Endothelial cell of umbilical vein (primary cell): ENCODE data around the gene UGCG. TPM values are rescaled to one million over a fixed set of nuclear protein-coding genes. Genes with fewer than 3 reads are reported as not detected.

Experiments
- BruUV-seq: library from RNA; stranded (reverse); fragments of 400-500 nt; replicated peaks from 2 replicates; lab custom pipeline; 2021; lab: Mats Ljungman, UMichigan
- CTCF ChIA-PET: fragments of 300-600, 350-600 bp; sonication (Branson Sonifier 250); formaldehyde crosslinking; loops from one replicate; lab custom pipeline; 2021; ENCODE audit warnings: antibody characterized with exemption, inconsistent platforms; lab: Charles Lee
- POLR2A ChIA-PET: fragments of 300-600, 350-600 bp; sonication (Branson Sonifier 250); formaldehyde crosslinking; loops from one replicate; lab custom pipeline; 2021; ENCODE audit warnings: antibody characterized with exemption, inconsistent platforms; lab: Charles Lee
- DNase-seq: peaks from one replicate; pipeline ENCODE4 v3.0.0-alpha.2; 2011; ENCODE audit warnings: low read depth, low spot score
- FAIRE-seq: peaks from 2 replicates; lab custom pipeline; 2011; peaks lifted over from hg19 to GRCh38; lab: Jason Lieb, UNC
- H2AFZ ChIP-seq: 2 replicates; pipeline ENCODE4 v1.6.0; 2012; ENCODE audit warnings: low read depth, low read length, control low read depth, inconsistent platforms
- H3K27ac ChIP-seq: 2 replicates; pipeline ENCODE4 v1.5.1; 2011; ENCODE audit warnings: low read depth, mild to moderate bottlenecking, control low read depth, low read length, moderate library complexity; ENCODE audit not compliant: insufficient read depth
- H3K27me3 ChIP-seq, 2 experiments: 2 replicates each; pipeline versions ENCODE4 v1.6.0 to v1.6.1; 2011; ENCODE audit warnings: low read length in 2 of 2, mixed read lengths in 1 of 2; ENCODE audit not compliant: control insufficient read depth in 2 of 2, insufficient read depth in 2 of 2
- H3K36me3 ChIP-seq, 2 experiments: 2 replicates in 1 of 2; 3 replicates in 1 of 2; pipeline ENCODE4 v1.5.1; 2011; ENCODE audit warnings: low read length in 2 of 2, mild to moderate bottlenecking in 1 of 2, moderate library complexity in 1 of 2; ENCODE audit not compliant: control insufficient read depth in 2 of 2, insufficient read depth in 2 of 2; ENCODE audit errors: extremely low read depth in 1 of 2
- H3K4me1 ChIP-seq: 3 replicates; pipeline ENCODE4 v1.5.1; 2011; ENCODE audit warnings: mild to moderate bottlenecking, low read length; ENCODE audit not compliant: control insufficient read depth, insufficient read depth; ENCODE audit errors: extremely low read depth
- H3K4me2 ChIP-seq: 2 replicates; pipeline ENCODE4 v1.6.1; 2011; ENCODE audit warnings: low read length, control low read depth, mixed read lengths; ENCODE audit not compliant: insufficient read depth
- H3K4me3 ChIP-seq, 3 experiments: fragments of 200-600 bp in 1 of 3; sonication (generic), shearing (Covaris generic) in 1 of 3; replicated peaks in 1 of 3; 2 replicates each; pipeline ENCODE4 v1.5.1; 2011 to 2016; ENCODE audit warnings: control low read depth in 3 of 3, low read length in 3 of 3, mild to moderate bottlenecking in 2 of 3, inconsistent platforms in 1 of 3, low read depth in 1 of 3, moderate library complexity in 1 of 3; ENCODE audit not compliant: insufficient read depth in 1 of 3
- H3K79me2 ChIP-seq: 2 replicates; pipeline ENCODE4 v1.6.0; 2012; ENCODE audit warnings: low read length, inconsistent platforms; ENCODE audit not compliant: control insufficient read depth, insufficient read depth
- H3K9ac ChIP-seq: replicated peaks from 2 replicates; pipeline ENCODE3; 2011; ENCODE audit warnings: low read length, control low read depth; ENCODE audit not compliant: insufficient read depth; ENCODE audit errors: extremely low read depth
- H3K9me1 ChIP-seq: replicated peaks from 3 replicates; pipeline ENCODE4 v1.6.0; 2011; ENCODE audit warnings: mild to moderate bottlenecking, low read length; ENCODE audit not compliant: control insufficient read depth, insufficient read depth; ENCODE audit errors: extremely low read depth
- H3K9me3 ChIP-seq: replicated peaks from 2 replicates; pipeline ENCODE4 v1.5.1; 2012; ENCODE audit warnings: low read length, inconsistent platforms; ENCODE audit not compliant: control insufficient read depth, insufficient read depth
- H4K20me1 ChIP-seq: replicated peaks from 2 replicates; pipeline ENCODE3; 2011; ENCODE audit warnings: mild to moderate bottlenecking, low read length; ENCODE audit not compliant: control insufficient read depth, insufficient read depth; ENCODE audit errors: extremely low read depth
- CTCF ChIP-seq, 2 donors: IDR thresholded peaks; 1 replicate in 1 of 2; 2 replicates in 1 of 2; pipeline ENCODE4 v1.5.1; 2011; ENCODE audit warnings: low read length in 2 of 2, mild to moderate bottlenecking in 2 of 2, moderate library complexity in 2 of 2, control low read depth in 1 of 2, inconsistent platforms in 1 of 2, low read depth in 1 of 2; ENCODE audit not compliant: insufficient read depth in 1 of 2; ENCODE audit errors: extremely low read depth in 1 of 2
- GATA2 ChIP-seq: IDR thresholded peaks from 2 replicates; pipeline ENCODE4 v1.7.0; 2011; ENCODE audit warnings: low read depth, mild to moderate bottlenecking, moderate library complexity, mixed read lengths, low read length; ENCODE audit not compliant: insufficient read length, insufficient read depth
- JUN ChIP-seq: IDR thresholded peaks from 2 replicates; pipeline ENCODE4 v1.6.1; 2011; ENCODE audit warnings: borderline replicate concordance, low read depth; ENCODE audit not compliant: insufficient read length, insufficient read depth
- MAX ChIP-seq: IDR thresholded peaks from 2 replicates; pipeline ENCODE4 v1.6.1; 2011; ENCODE audit not compliant: insufficient read depth, insufficient read length
- MYC ChIP-seq: IDR thresholded peaks from one replicate; pipeline ENCODE4 v1.6.1; 2011; ENCODE audit warnings: mild to moderate bottlenecking, low read depth, low read length
- POLR2AphosphoS5 ChIP-seq: IDR thresholded peaks from 2 replicates; pipeline ENCODE4 v1.6.1; 2012; ENCODE audit warnings: low read depth, mild to moderate bottlenecking, control low read depth, low read length, moderate library complexity; ENCODE audit not compliant: insufficient read depth
- dilution Hi-C: fragments of 300-500 bp; cut with MboI; formaldehyde crosslinking; loops from one replicate; pipeline ENCODE4 v1.15.0; 2019; ENCODE audit warnings: low sequenced_read_pairs; ENCODE audit not compliant: extremely low pct_ligation_motif_present
- intact Hi-C: fragments of 100-400 bp; cut with micrococcal nuclease; formaldehyde crosslinking; loops from one replicate; pipeline ENCODE4 v1.10.0; 2022
- polyA plus RNA-seq, 4 experiments: library from polyadenylated mRNA; depleted of rRNA in 3 of 4; stranded (reverse) in 3 of 4; unstranded in 1 of 4; fragments of >200 nt; gene quantifications; 2 replicates each; pipeline versions ENCODE4 v1.2.1 to v1.2.3, GENCODE V29; 2011 to 2012; ENCODE audit warnings: missing spikeins in 1 of 4
- total RNA-seq: library from RNA; stranded (reverse); gene quantifications from 2 replicates; pipeline ENCODE4 v1.2.3, GENCODE V29; 2021

The UGCG gene
- total and polyA plus RNA-seq, 2 donors (not counting 3 experiments of a cell fraction or from before 2014, with no cell fraction given): 28.5 to 38.5 TPM

- Histone ChIP-seq H3K9ac (no peak overlapping the region), H3K4me1 (no peaks in the 10 kb centered on the region), H3K27ac (no peak overlapping the region), H3K9me1 (no peaks in the 10 kb centered on the region), H3K36me3 (no peaks in the 10 kb centered on the region), H3K4me3 (no peak overlapping the region), H2AFZ (no peak overlapping the region), H3K79me2 (no peaks in the 10 kb centered on the region), H3K27me3 (no peaks in the 10 kb centered on the region), H4K20me1 (no peaks in the 10 kb centered on the region), H3K4me2 (no peak overlapping the region), H3K9me3 (no peaks in the 10 kb centered on the region)
- no TSS peak for BruUV-seq
- dilution Hi-C loops: no loop called here
- TF ChIP-seq GATA2 (no peak), MYC (no peak), MAX (no peak), JUN (no peak), POLR2AphosphoS5 (no peak), CTCF (IDR thresholded peaks at IDR 0.05; ENCODE audit: extremely low read depth in 1 of 2, insufficient read depth in 1 of 2, low read depth in 1 of 2, low read length in 2 of 2) (no peak)
- FAIRE-seq (no peak), DNase-seq (no peak)
- CTCF ChIA-PET: no interaction called here
- POLR2A ChIA-PET: no interaction called here
- intact Hi-C loops: no loop called here
Measured at GRCh38 chr9:111860443-111860842, 36.2 kb upstream of the UGCG start.
